Chondrocyte (in vitro differentiated cells): Measurements from ENCODE around the gene PNRC1. TPM values are rescaled to one million over a fixed set of nuclear protein-coding genes. Genes with fewer than 3 reads are reported as not detected.

Experiments
- DNase-seq: peaks from one replicate; pipeline ENCODE4 v3.0.0; 2021; ENCODE audit warnings: mixed read lengths, low spot score
- H3K27ac Mint-ChIP-seq: one replicate; pipeline ENCODE4 v1.8.0; 2021; ENCODE audit warnings: mild to moderate bottlenecking, moderate library complexity, mixed read lengths; ENCODE audit not compliant: unreplicated experiment
- H3K27me3 Mint-ChIP-seq: 2 replicates; pipeline ENCODE4 v1.8.0; 2021; ENCODE audit warnings: low read depth, mixed read lengths
- H3K36me3 Mint-ChIP-seq: 2 replicates; pipeline ENCODE4 v1.8.0; 2021; ENCODE audit warnings: low read depth, mixed read lengths
- H3K4me1 Mint-ChIP-seq: 2 replicates; pipeline ENCODE4 v1.8.0; 2021; ENCODE audit warnings: low read depth, mild to moderate bottlenecking, mixed read lengths
- H3K4me3 Mint-ChIP-seq: one replicate; pipeline ENCODE4 v1.8.0; 2021; ENCODE audit warnings: mild to moderate bottlenecking, moderate library complexity, mixed read lengths; ENCODE audit not compliant: unreplicated experiment
- H3K9me3 Mint-ChIP-seq: 2 replicates; pipeline ENCODE4 v1.8.0; 2021; ENCODE audit warnings: low read depth, mixed read lengths
- CTCF ChIP-seq: fragments of 200-600 bp; sonication (generic); IDR thresholded peaks from 2 replicates; pipeline ENCODE4 v1.5.0; 2021; ENCODE audit warnings: antibody characterized with exemption, mild to moderate bottlenecking, moderate library complexity
- total RNA-seq: library from RNA; stranded (reverse); gene quantifications from 3 replicates; pipeline ENCODE4 v1.2.1, GENCODE V29; 2021

The PNRC1 gene
- total RNA-seq, 1 donor from 2014 or later = 115 TPM

- no peak overlapping the region for H3K27ac Mint-ChIP-seq
- H3K36me3 Mint-ChIP-seq = no peaks in the 10 kb centered on the region
- H3K4me3 Mint-ChIP-seq = no peak overlapping the region
- H3K27me3 Mint-ChIP-seq = no peaks in the 10 kb centered on the region
- no peak for TF ChIP-seq CTCF
- H3K9me3 Mint-ChIP-seq = no peaks in the 10 kb centered on the region
- DNase-seq = no peak
- H3K4me1 Mint-ChIP-seq = peaks cover 15% of the 10 kb centered on the region
Measured at GRCh38 chr6:89073840-89074239, 6.7 kb upstream of the PNRC1 start.

- DNase-seq = no peak
- no peak for TF ChIP-seq CTCF
- Mint-ChIP-seq H3K4me3 (peak overlapping the region; percentile 93), H3K27ac (peak overlapping the region; percentile 97), H3K4me1 (peaks cover 33% of the 10 kb centered on the region), H3K27me3 (no peaks in the 10 kb centered on the region), H3K36me3 (peaks cover 9% of the 10 kb centered on the region), H3K9me3 (no peaks in the 10 kb centered on the region)
Measured at GRCh38 chr6:89079511-89080234, 878 bp upstream of the PNRC1 start.

GRCh38 chr6:89081129-89081422 is 525 bp downstream of the PNRC1 start:
- TF ChIP-seq CTCF = no peak
- no peak for DNase-seq
- Mint-ChIP-seq H3K9me3 (no peaks in the 10 kb centered on the region), H3K4me1 (peaks cover 43% of the 10 kb centered on the region), H3K27ac (peak overlapping the region; percentile 97), H3K27me3 (no peaks in the 10 kb centered on the region), H3K4me3 (peak overlapping the region; percentile 93), H3K36me3 (peaks cover 15% of the 10 kb centered on the region)

DNA sequence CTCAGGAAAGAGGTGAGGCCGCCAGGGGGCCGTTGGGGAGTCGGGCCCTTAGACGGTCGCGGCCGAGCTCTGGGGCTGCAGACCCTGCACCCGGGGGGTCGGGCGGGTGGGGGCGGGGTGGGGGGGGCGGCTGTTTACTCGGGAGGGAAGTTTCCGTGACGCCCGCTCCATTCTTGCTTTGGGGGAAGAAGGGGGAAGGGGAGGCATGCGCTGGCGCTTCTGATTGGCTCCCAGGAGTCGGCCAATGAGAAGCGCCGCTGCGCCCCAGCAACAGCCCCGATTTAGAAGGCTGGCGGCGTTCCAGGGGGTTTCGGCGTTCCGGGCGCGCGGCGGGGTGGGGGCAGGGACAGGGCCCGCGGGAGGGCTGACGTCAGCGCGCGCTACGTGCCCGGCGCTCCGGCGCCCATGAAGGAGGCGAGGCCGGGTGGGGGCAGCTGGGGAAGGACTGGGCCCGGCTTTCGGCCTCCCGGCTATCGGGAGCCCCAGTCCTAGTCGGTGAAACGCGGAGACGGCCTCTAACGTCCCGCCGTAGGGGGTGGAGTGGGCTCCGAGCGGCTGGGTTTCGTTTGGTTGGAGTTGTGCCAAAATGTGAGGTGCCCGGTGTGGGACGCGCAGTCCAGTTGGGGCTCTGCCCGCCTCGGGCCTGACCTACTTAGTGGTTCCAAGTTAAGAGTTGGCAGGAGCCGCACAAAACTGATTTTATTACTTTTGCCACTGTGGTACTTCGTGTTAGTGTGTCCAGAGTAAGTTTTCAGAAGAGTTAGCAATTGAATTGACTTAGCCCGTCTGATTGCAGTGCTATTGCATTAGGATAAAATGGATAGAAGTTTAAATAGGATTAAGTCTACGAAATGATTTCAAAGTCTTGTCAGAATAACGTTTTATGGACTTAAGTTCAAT is 1.1 kb downstream of the PNRC1 start:
- Mint-ChIP-seq H3K27ac (peak overlapping the region; percentile 99), H3K27me3 (no peaks in the 10 kb centered on the region), H3K4me1 (peaks cover 47% of the 10 kb centered on the region), H3K4me3 (peak overlapping the region; percentile 83), H3K9me3 (no peaks in the 10 kb centered on the region), H3K36me3 (peaks cover 18% of the 10 kb centered on the region)
- TF ChIP-seq CTCF = peak; percentile 40
- DNase-seq = peak; percentile 99

DNA sequence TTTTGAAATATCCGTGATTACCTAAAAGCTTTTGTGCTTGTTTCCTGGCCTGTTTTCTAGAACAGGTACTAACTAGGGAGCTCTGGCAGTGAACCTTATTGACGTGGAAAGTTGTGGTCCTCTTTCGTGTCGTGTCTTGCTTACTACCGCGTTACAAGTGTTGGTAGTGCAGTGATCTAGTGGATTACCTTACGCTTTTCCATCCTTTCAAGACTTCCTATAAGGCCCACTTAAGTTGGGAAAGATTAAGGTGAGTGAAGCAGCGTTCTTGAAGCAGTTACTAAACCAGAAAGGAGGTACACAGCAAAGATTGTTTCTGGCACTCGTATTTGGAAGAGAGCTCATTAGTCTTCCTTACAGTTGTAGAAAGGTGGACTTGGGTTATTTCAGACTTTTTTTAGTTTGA is 1.9 kb downstream of the PNRC1 start:
- Mint-ChIP-seq H3K27ac (peak overlapping the region; percentile 99), H3K4me3 (peak overlapping the region; percentile 83), H3K36me3 (peaks cover 20% of the 10 kb centered on the region), H3K4me1 (peaks cover 49% of the 10 kb centered on the region), H3K27me3 (no peaks in the 10 kb centered on the region), H3K9me3 (no peaks in the 10 kb centered on the region)
- TF ChIP-seq CTCF = no peak
- no peak for DNase-seq
